Memory B cell (primary cell): ENCODE measurements around the gene IL22RA1.

Experiments used
- ATAC-seq: fragments of 150-1000 bp; cut with Tn5 transposase; 2 replicates; pipeline ENCODE4 v1.10.0; 2021; ENCODE audit warnings: low read depth, mild to moderate bottlenecking, moderate library complexity
- DNase-seq, 2 donors: peaks; one replicate each; pipeline ENCODE4 v3.0.0; 2022; ENCODE audit warnings: low spot score in 2 of 2
- H3K27ac Mint-ChIP-seq: one replicate; pipeline ENCODE4 v1.8.0; 2022; ENCODE audit warnings: mild to moderate bottlenecking, moderate library complexity, mixed read lengths
- H3K27me3 Mint-ChIP-seq: one replicate; pipeline ENCODE4 v1.8.0; 2022; ENCODE audit warnings: mixed read lengths
- H3K36me3 Mint-ChIP-seq: one replicate; pipeline ENCODE4 v1.8.0; 2022; ENCODE audit warnings: mild to moderate bottlenecking, mixed read lengths
- H3K4me1 Mint-ChIP-seq: one replicate; pipeline ENCODE4 v1.8.0; 2022; ENCODE audit warnings: mixed read lengths
- H3K4me3 Mint-ChIP-seq: one replicate; pipeline ENCODE4 v1.8.0; 2022; ENCODE audit warnings: mild to moderate bottlenecking, moderate library complexity, mixed read lengths
- H3K9me3 Mint-ChIP-seq: one replicate; pipeline ENCODE4 v1.8.0; 2022; ENCODE audit warnings: mixed read lengths

The IL22RA1 gene

GRCh38 chr1:24098102-24098501 is 44.8 kb downstream of the IL22RA1 start:
- Mint-ChIP-seq H3K4me1 (no peaks in the 10 kb centered on the region), H3K4me3 (no peak overlapping the region), H3K27ac (no peak overlapping the region), H3K27me3 (peaks cover 9% of the 10 kb centered on the region), H3K36me3 (no peaks in the 10 kb centered on the region), H3K9me3 (no peaks in the 10 kb centered on the region)
- DNase-seq, result no peak
- ATAC-seq, result no peak

GRCh38 chr1:24097663-24098062 is 45.3 kb downstream of the IL22RA1 start:
- Mint-ChIP-seq H3K36me3 (no peaks in the 10 kb centered on the region), H3K9me3 (no peaks in the 10 kb centered on the region), H3K27ac (no peak overlapping the region), H3K4me3 (no peak overlapping the region), H3K27me3 (peaks cover 9% of the 10 kb centered on the region), H3K4me1 (no peaks in the 10 kb centered on the region)
- no peak for ATAC-seq
- no peak for DNase-seq

DNA sequence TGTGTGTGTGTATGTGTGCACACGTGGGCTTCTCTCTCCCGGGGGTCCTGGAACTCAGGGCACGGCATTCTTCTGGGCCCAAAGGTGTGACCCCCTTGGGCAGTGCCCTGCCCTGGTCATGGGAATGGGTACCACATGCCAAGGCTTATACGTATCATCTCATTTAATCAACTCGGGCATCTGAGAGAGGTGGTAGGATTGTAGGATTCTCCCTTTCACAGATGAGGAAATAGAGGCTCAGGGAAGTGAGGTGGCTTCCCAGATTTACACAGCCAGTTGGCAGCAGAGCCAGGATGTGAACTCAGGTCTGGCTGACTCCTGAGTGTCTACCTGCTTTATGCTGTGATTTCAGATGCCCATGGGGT is 46.2 kb downstream of the IL22RA1 start:
- Mint-ChIP-seq H3K4me3 (no peak overlapping the region), H3K36me3 (no peaks in the 10 kb centered on the region), H3K27me3 (peaks cover 9% of the 10 kb centered on the region), H3K9me3 (no peaks in the 10 kb centered on the region), H3K4me1 (no peaks in the 10 kb centered on the region), H3K27ac (no peak overlapping the region)
- ATAC-seq (no peak), DNase-seq (no peak)

DNA sequence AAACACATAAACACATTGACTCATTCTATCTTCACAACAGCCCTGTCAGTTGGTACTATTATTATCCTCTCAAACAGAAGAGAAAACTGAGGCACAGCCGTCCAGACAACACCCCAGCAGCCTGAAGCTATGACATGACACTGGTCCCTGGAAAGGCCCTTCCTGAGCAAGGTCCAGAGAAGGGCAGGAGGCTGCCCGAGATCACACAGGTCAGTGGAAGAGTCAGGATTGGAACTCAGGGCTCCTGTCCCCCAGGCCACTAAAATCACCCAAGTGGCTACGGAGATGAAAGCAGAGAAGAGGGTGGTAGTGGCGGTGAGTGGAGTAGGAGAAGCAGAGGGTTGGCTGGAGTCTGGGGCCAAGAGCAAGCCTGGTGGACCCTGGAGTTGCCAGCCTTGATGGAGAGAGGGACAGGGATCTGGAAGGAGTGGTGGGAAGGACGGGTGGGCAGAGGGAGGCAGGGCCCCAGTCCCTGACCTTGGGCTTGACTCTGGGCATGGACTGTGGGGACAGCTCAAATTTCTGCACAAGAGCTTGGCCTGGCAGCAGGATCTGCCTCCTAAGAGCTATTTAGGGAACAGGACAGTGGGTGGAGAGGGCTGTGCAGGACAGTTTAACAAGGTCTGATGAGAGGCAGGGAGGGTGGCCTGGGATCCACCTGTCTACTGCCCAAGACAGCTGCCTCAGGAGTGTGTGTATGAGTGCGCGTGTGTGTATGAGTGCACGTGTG is 46.8 kb downstream of the IL22RA1 start:
- no peaks in the 10 kb centered on the region for H3K36me3 Mint-ChIP-seq
- no peak for ATAC-seq
- H3K9me3 Mint-ChIP-seq, result no peaks in the 10 kb centered on the region
- H3K4me3 Mint-ChIP-seq, result no peak overlapping the region
- H3K27ac Mint-ChIP-seq, result no peak overlapping the region
- peaks cover 10% of the 10 kb centered on the region for H3K27me3 Mint-ChIP-seq
- DNase-seq, result no peak
- no peaks in the 10 kb centered on the region for H3K4me1 Mint-ChIP-seq

GRCh38 chr1:24095140-24095859 is 47.6 kb downstream of the IL22RA1 start:
- DNase-seq, result no peak
- no peak for ATAC-seq
- Mint-ChIP-seq H3K27ac (no peak overlapping the region), H3K27me3 (peaks cover 11% of the 10 kb centered on the region), H3K4me1 (no peaks in the 10 kb centered on the region), H3K9me3 (no peaks in the 10 kb centered on the region), H3K36me3 (no peaks in the 10 kb centered on the region), H3K4me3 (no peak overlapping the region)

DNA sequence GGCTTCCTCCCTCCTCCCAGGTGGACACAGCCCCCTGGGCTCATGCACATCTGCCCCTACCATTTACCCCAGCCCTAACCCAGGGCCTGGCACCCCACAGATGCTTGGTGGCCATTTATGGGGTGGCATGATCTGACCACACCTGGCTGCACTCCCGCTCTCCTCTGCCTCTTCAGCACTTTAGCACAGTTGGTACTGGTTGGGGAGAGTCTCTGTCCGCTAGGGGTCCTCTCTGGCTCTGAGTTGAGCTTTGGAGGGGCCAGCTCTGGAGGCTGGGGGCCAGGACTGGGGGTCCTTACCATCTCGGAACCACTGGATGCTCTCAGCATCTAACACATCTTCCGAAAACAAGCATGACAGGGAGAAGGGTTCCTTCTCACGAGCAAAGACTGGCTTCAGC is 48.4 kb downstream of the IL22RA1 start:
- Mint-ChIP-seq H3K4me3 (no peak overlapping the region), H3K27ac (no peak overlapping the region), H3K36me3 (no peaks in the 10 kb centered on the region), H3K9me3 (no peaks in the 10 kb centered on the region), H3K4me1 (no peaks in the 10 kb centered on the region), H3K27me3 (peaks cover 13% of the 10 kb centered on the region)
- ATAC-seq (no peak), DNase-seq (no peak)

DNA sequence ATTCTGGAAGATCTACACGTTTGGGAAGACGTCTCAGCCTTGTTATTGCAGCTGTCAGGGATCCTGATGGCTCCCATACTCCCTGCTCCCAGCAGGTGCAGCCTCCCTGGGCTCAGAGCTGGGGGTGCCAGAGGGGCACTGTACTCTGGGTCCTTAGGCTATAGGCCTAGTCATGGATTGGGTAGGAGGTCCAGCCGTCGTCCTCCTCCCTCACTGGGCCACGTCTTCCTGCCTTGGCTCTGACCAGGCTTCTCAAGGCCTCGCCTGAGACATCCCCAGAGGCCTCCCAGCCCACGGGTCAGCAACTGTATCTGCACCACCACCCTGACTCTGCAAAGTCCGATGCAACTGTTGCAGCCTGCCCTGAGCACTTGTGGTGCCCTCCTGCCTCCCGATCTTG is 49.2 kb downstream of the IL22RA1 start:
- H3K4me1 Mint-ChIP-seq, result no peaks in the 10 kb centered on the region
- H3K4me3 Mint-ChIP-seq, result no peak overlapping the region
- H3K27me3 Mint-ChIP-seq, result peaks cover 13% of the 10 kb centered on the region
- DNase-seq (no peak), ATAC-seq (no peak)
- no peaks in the 10 kb centered on the region for H3K9me3 Mint-ChIP-seq
- no peaks in the 10 kb centered on the region for H3K36me3 Mint-ChIP-seq
- no peak overlapping the region for H3K27ac Mint-ChIP-seq

DNA sequence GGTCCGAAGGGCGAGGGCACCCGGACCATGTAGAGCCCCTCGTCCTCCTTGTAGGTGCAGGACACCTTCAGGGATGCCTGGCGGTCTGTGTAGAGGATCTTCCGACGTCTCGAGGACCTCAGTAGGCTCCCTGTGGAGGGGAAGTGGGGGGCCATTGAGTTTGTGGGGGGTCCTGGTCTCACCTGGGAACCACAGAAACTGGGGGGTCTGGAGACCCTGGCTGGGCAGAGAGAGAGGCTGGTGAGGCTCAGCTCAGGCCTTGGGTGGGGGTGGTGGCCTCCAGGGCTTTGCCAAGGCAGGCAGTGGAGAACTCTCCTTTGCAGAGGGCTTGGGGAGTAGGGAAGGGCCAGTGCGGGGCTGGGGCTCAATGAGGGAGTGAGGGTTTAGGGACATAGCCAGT is 50.0 kb downstream of the IL22RA1 start:
- H3K4me1 Mint-ChIP-seq, result no peaks in the 10 kb centered on the region
- no peak overlapping the region for H3K27ac Mint-ChIP-seq
- no peak for DNase-seq
- no peaks in the 10 kb centered on the region for H3K9me3 Mint-ChIP-seq
- no peaks in the 10 kb centered on the region for H3K36me3 Mint-ChIP-seq
- no peak overlapping the region for H3K4me3 Mint-ChIP-seq
- ATAC-seq, result no peak
- peaks cover 13% of the 10 kb centered on the region for H3K27me3 Mint-ChIP-seq

GRCh38 chr1:24091971-24092482 is 50.9 kb downstream of the IL22RA1 start:
- DNase-seq, result no peak
- no peaks in the 10 kb centered on the region for H3K36me3 Mint-ChIP-seq
- ATAC-seq, result no peak
- no peak overlapping the region for H3K27ac Mint-ChIP-seq
- no peak overlapping the region for H3K4me3 Mint-ChIP-seq
- no peaks in the 10 kb centered on the region for H3K9me3 Mint-ChIP-seq
- no peaks in the 10 kb centered on the region for H3K4me1 Mint-ChIP-seq
- H3K27me3 Mint-ChIP-seq, result peaks cover 13% of the 10 kb centered on the region

- Mint-ChIP-seq H3K27ac (no peak overlapping the region), H3K9me3 (no peaks in the 10 kb centered on the region), H3K36me3 (no peaks in the 10 kb centered on the region), H3K4me3 (no peak overlapping the region), H3K27me3 (peaks cover 11% of the 10 kb centered on the region), H3K4me1 (no peaks in the 10 kb centered on the region)
- DNase-seq, result no peak
- ATAC-seq, result no peak
Observed at GRCh38 chr1:24090736-24091135, 52.2 kb downstream of the IL22RA1 start.

DNA sequence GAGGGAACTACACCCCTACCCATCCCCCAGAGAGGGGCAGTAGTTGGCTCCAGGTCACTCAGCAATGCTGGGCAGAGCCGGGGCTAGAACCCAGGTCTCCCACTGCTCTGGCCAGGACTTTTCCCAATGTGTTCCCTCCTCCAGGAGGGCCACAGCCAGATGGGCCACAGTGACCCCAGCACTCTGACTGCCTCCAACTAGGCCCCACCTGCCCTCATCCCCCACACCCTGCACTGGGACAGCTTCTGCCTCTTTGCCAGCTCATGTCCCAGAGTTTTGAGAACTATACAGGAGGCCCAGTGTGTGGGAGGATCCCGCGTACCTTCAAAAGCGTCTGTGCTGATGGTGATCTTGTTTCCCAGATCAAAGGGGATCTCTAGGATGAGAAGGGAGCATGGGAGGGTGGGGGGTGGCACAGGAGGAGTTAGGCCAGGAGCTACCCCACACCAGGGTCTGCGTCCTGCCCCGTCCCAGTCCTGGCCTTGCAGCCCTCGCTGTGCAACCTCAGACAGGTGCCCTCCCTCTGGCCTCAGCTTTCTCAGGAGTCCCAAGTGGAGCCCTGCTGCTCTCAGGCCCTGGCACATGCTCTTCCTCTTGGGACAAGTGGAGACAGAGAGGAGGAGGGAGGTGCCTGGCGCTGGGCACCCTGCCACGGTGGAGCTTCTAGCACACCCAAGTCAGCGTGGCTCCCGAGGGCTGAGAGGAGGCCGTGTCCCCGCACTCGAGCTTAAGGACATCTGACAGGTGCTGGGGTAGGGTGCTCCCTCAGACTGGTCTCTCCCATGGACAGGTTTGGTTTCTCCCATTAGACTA is 53.0 kb downstream of the IL22RA1 start:
- Mint-ChIP-seq H3K9me3 (peaks cover under 1% of the 10 kb centered on the region), H3K4me3 (no peak overlapping the region), H3K4me1 (no peaks in the 10 kb centered on the region), H3K27me3 (peaks cover 13% of the 10 kb centered on the region), H3K27ac (no peak overlapping the region), H3K36me3 (no peaks in the 10 kb centered on the region)
- ATAC-seq (no peak), DNase-seq (no peak)

- Mint-ChIP-seq H3K36me3 (no peaks in the 10 kb centered on the region), H3K4me1 (no peaks in the 10 kb centered on the region), H3K4me3 (no peak overlapping the region), H3K9me3 (peaks cover 2% of the 10 kb centered on the region), H3K27me3 (peaks cover 12% of the 10 kb centered on the region), H3K27ac (no peak overlapping the region)
- ATAC-seq (no peak), DNase-seq (no peak)
Observed at GRCh38 chr1:24089027-24089742, 53.8 kb downstream of the IL22RA1 start.

DNA sequence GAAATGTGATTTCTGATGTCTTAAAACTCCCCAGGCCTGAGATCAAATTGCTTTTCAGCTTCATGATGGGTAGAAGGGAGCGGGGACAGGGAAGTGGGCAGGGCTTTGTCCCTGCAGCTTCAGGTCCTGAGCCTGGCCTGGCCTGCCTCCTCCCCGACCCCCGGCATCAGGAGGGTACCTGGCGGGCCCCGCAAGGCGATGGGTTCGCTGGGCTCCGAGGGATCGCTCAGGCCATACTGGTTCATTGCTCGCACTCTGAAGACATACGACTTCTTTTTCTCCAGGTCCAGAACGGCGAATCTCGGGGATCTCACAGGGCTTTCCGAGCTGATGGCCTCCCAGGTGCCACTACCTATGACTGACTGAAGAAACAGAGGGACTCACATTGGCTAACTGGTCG is 56.5 kb downstream of the IL22RA1 start:
- Mint-ChIP-seq H3K4me3 (no peak overlapping the region), H3K9me3 (peaks cover 2% of the 10 kb centered on the region), H3K4me1 (no peaks in the 10 kb centered on the region), H3K27me3 (peaks cover 14% of the 10 kb centered on the region), H3K27ac (no peak overlapping the region), H3K36me3 (no peaks in the 10 kb centered on the region)
- DNase-seq (no peak), ATAC-seq (no peak)

- Mint-ChIP-seq H3K9me3 (peaks cover 2% of the 10 kb centered on the region), H3K4me1 (no peaks in the 10 kb centered on the region), H3K27me3 (peaks cover 11% of the 10 kb centered on the region), H3K27ac (no peak overlapping the region), H3K4me3 (no peak overlapping the region), H3K36me3 (no peaks in the 10 kb centered on the region)
- DNase-seq (no peak), ATAC-seq (no peak)
Observed at GRCh38 chr1:24085546-24085945, 57.4 kb downstream of the IL22RA1 start.
